ENCODE data around the gene PPIA.

GRCh38 chr7:44814919-44815318 is 18.4 kb downstream of the PPIA start:
- TF ChIP-seq CTCF (IDR thresholded peaks at IDR 0.05) (no peak), POLR2A (IDR thresholded peaks at IDR 0.05) (no peak)

All from uterus (tissue), 2 donors.